ENCODE results near the gene AK1.

DNA sequence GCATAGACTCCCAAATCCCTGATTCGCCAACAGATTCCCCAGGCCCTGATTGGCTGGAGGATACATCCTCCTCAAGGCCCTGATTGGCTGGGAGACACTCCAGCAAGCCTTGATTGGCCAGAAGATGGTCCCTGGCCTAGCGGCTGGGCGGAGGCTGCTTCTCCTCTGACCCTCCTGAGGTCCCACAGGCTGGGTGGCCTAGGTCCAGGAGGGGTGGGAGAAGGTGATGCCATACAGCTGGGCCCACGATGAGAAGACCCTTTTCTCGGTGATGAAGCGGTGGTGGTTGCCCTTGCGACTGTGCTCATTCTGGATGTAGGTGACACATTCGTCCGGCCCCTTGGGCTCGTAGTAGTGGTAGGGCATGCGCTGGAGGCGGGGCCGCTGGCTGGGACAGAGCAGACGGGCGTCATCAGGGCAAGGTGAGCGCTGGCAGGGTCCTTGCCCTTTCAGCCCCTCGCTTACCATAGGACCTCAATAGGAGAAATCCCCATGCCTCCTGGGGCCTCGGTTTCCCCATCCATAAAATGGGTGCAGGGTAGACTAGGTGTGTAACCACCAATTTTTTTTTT is 9.0 kb upstream of the AK1 start:
- TF ChIP-seq EZH2 (IDR thresholded peaks at IDR 0.05; ENCODE audit: low read depth, low read length, severe bottlenecking) (no peak), TEAD4 (IDR thresholded peaks at IDR 0.05; ENCODE audit: low read depth, low read length) (no peak), CREB1 (IDR thresholded peaks at IDR 0.05) (no peak), POLR2AphosphoS5 (IDR thresholded peaks at IDR 0.05; ENCODE audit: low read depth, low read length) (no peak), NANOG (IDR thresholded peaks at IDR 0.05; ENCODE audit: insufficient read depth, low read depth, low read length, poor library complexity, severe bottlenecking) (no peak), PHF8 (conservative IDR thresholded peaks at IDR 0.05; ENCODE audit: low read depth, low read length) (no peak), POLR2A (IDR thresholded peaks at IDR 0.05; ENCODE audit: control extremely low read depth in 1 of 2, low read depth in 2 of 2, low read length in 2 of 2) (no peak)
- TF ChIP-seq, protein P1, sequence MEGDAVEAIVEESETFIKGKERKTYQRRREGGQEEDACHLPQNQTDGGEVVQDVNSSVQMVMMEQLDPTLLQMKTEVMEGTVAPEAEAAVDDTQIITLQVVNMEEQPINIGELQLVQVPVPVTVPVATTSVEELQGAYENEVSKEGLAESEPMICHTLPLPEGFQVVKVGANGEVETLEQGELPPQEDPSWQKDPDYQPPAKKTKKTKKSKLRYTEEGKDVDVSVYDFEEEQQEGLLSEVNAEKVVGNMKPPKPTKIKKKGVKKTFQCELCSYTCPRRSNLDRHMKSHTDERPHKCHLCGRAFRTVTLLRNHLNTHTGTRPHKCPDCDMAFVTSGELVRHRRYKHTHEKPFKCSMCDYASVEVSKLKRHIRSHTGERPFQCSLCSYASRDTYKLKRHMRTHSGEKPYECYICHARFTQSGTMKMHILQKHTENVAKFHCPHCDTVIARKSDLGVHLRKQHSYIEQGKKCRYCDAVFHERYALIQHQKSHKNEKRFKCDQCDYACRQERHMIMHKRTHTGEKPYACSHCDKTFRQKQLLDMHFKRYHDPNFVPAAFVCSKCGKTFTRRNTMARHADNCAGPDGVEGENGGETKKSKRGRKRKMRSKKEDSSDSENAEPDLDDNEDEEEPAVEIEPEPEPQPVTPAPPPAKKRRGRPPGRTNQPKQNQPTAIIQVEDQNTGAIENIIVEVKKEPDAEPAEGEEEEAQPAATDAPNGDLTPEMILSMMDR (IDR thresholded peaks at IDR 0.05; ENCODE audit: control extremely low read depth in 1 of 3, insufficient read depth in 1 of 3, low read depth in 1 of 3, low read length in 3 of 3): no peak

Data from H1 (cell line).